ENCODE measurements around the gene F11R. TPM values are rescaled to one million over a fixed set of nuclear protein-coding genes. Genes with fewer than 3 reads are reported as not detected.

F11R gene
- total and polyA plus RNA-seq, 2 donors (not counting 3 experiments of a cell fraction or from before 2014, with no cell fraction given), result 97.0 to 124 TPM

- CTCF ChIA-PET, result interaction anchor here (0.7 to 1.2 kb wide), 3 partner anchors 23 to 974 kb away, joined by 3 to 6 read pairs (median 3); no protein-coding TSS in a partner anchor
- intact Hi-C loops (cut with micrococcal nuclease), result no loop called here
Observed at GRCh38 chr1:161069731-161070270, 48.8 kb upstream of the F11R start, which contains the start of gene ARHGAP30. ARHGAP30 (minus strand) TSS chr1:161069891; CDS start chr1:161069624, 267 bp downstream.

More at GRCh38 chr1:161069731-161070270, 48.8 kb upstream of the F11R start, which contains the start of gene ARHGAP30:
- TF ChIP-seq EZH2 (IDR thresholded peaks at IDR 0.05; ENCODE audit: borderline replicate concordance, low read depth, low read length, severe bottlenecking) (no peak), POLR2AphosphoS5 (IDR thresholded peaks at IDR 0.05; ENCODE audit: insufficient read depth, low read depth, low read length) (no peak), POLR2A (IDR thresholded peaks at IDR 0.05; ENCODE audit: low read depth, low read length) (no peak), MAX (IDR thresholded peaks at IDR 0.05; ENCODE audit: insufficient read depth, insufficient read length) (no peak), CTCF (IDR thresholded peaks at IDR 0.05; ENCODE audit: extremely low read depth in 1 of 2, insufficient read depth in 1 of 2, low read depth in 1 of 2, low read length in 2 of 2) (no peak), FOS (IDR thresholded peaks at IDR 0.05; ENCODE audit: borderline replicate concordance, insufficient read depth, low read length) (no peak), JUN (IDR thresholded peaks at IDR 0.05; ENCODE audit: borderline replicate concordance, insufficient read depth, insufficient read length, low read depth) (no peak), GATA2 (IDR thresholded peaks at IDR 0.05; ENCODE audit: insufficient read depth, insufficient read length, low read depth, low read length) (no peak), MYC (IDR thresholded peaks at IDR 0.05; ENCODE audit: low read depth, low read length) (no peak)
- FAIRE-seq (no peak), DNase-seq (ENCODE audit: low read depth, low spot score) (no peak)
- H3K4me2 ChIP-seq (ENCODE audit: insufficient read depth, low read length), result no peak within 1 kb of the TSS
- H3K4me3 ChIP-seq (replicated peaks in 1 of 3; ENCODE audit: insufficient read depth in 1 of 3, low read depth in 1 of 3, low read length in 3 of 3), result no peak within 1 kb of the TSS
- H3K79me2 ChIP-seq (ENCODE audit: control insufficient read depth, insufficient read depth, low read length), result no peaks in the 10 kb centered on the region
- H3K9me3 ChIP-seq (replicated peaks; ENCODE audit: control insufficient read depth, insufficient read depth, low read length), result no peaks in the 10 kb centered on the region
- dilution Hi-C loops (cut with MboI; ENCODE audit: extremely low pct_ligation_motif_present, low sequenced_read_pairs), result no loop called here
- H3K9ac ChIP-seq (replicated peaks; ENCODE audit: extremely low read depth, insufficient read depth, low read length), result no peak within 1 kb of the TSS
- no TSS peak for BruUV-seq (replicated peaks)
- no peaks in the 10 kb centered on the region for H3K4me1 ChIP-seq (ENCODE audit: control insufficient read depth, extremely low read depth, insufficient read depth, low read length)
- no peaks in the 10 kb centered on the region for H4K20me1 ChIP-seq (replicated peaks; ENCODE audit: control insufficient read depth, extremely low read depth, insufficient read depth, low read length)
- no peaks in the 10 kb centered on the region for H3K27me3 ChIP-seq (ENCODE audit: control insufficient read depth in 2 of 2, insufficient read depth in 2 of 2, low read length in 2 of 2)
- H2AFZ ChIP-seq (ENCODE audit: low read depth, low read length), result no peak within 1 kb of the TSS
- POLR2A ChIA-PET, result no interaction called here
- no peaks in the 10 kb centered on the region for H3K9me1 ChIP-seq (replicated peaks; ENCODE audit: control insufficient read depth, extremely low read depth, insufficient read depth, low read length)
- H3K36me3 ChIP-seq (ENCODE audit: control insufficient read depth in 2 of 2, extremely low read depth in 1 of 2, insufficient read depth in 2 of 2, low read length in 2 of 2), result no peaks in the 10 kb centered on the region
- no peak within 1 kb of the TSS for H3K27ac ChIP-seq (ENCODE audit: insufficient read depth, low read depth, low read length)
